Thyroid gland (tissue), 4 donors: ENCODE measurements around the gene SELP.

Experiments
- POLR2A ChIP-seq, 2 donors: fragments of 450-650 bp; IDR thresholded peaks; one replicate each; pipeline ENCODE4 v1.6.1; 2017; ENCODE audit warnings: antibody characterized with exemption in 2 of 2, mild to moderate bottlenecking in 2 of 2, moderate library complexity in 1 of 2
- TF ChIP-seq, protein P1 (sequence below), 6 experiments: fragments of 200-600 bp in 3 of 6; fragments of 450-650 bp in 3 of 6; sonication (generic) in 3 of 6; IDR thresholded peaks; one replicate each; pipeline ENCODE4 v1.5.1; 2016 to 2019; ENCODE audit warnings: antibody characterized with exemption in 6 of 6, mild to moderate bottlenecking in 2 of 6, inconsistent platforms in 1 of 6, moderate library complexity in 1 of 6

DNA sequence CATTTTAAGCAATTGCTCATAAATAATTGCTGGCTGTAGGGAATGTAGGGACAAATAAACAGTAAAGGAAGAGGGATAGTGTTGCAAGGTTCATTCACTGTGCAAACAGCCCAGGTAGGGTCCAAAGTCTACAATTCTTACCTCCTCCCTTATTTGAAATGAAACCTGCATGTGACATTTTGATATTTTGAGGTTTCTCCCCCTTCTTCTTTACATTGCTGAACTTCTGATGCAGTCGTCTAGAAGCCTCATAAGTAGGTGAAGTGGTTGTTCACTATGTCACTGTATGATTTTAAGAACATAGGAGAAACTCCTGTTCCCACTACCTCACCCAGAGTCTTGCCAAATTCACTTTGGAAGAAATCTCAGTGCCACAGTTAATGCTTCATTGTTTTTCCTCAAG, 59.8 kb downstream of the SELP start:
- TF ChIP-seq, protein P1, sequence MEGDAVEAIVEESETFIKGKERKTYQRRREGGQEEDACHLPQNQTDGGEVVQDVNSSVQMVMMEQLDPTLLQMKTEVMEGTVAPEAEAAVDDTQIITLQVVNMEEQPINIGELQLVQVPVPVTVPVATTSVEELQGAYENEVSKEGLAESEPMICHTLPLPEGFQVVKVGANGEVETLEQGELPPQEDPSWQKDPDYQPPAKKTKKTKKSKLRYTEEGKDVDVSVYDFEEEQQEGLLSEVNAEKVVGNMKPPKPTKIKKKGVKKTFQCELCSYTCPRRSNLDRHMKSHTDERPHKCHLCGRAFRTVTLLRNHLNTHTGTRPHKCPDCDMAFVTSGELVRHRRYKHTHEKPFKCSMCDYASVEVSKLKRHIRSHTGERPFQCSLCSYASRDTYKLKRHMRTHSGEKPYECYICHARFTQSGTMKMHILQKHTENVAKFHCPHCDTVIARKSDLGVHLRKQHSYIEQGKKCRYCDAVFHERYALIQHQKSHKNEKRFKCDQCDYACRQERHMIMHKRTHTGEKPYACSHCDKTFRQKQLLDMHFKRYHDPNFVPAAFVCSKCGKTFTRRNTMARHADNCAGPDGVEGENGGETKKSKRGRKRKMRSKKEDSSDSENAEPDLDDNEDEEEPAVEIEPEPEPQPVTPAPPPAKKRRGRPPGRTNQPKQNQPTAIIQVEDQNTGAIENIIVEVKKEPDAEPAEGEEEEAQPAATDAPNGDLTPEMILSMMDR (IDR thresholded peaks at IDR 0.05): no peak
- TF ChIP-seq POLR2A (IDR thresholded peaks at IDR 0.05): no peak
